ENCODE results near the gene AP1M1.

AP1M1 gene

DNA sequence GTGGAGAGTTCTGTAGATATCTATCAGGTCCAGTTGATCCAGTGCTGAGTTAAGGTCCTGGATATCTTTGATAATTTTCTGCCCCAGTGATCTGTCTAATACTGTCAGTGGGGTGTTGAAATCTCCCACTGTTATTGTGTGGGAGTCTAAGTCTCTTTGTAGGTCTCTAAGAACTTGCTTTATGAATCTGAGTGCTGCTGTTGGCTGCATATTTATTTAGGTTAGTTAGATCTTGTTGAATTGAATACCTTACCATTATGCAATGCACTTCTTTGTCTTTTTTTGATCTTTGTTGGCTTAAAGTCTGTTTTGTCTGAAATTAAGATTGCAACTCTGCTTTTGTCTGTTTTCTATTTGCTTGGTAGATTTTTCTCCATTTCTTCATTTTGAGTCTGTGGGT lies 15.4 kb downstream of the AP1M1 start:
- no peak overlapping the region for H2BK15ac ChIP-seq (ENCODE audit: low read length)
- H3K27ac ChIP-seq (replicated peaks; ENCODE audit: low read length), result no peak overlapping the region
- H2AK5ac ChIP-seq (ENCODE audit: low read depth, low read length), result no peak overlapping the region
- H2BK12ac ChIP-seq (ENCODE audit: low read length), result no peak overlapping the region
- no peaks in the 10 kb centered on the region for H3K27me3 ChIP-seq (ENCODE audit: control insufficient read depth in 3 of 3, insufficient read depth in 3 of 3, low read depth in 1 of 3, low read length in 3 of 3)
- no peak overlapping the region for H3K23ac ChIP-seq (ENCODE audit: low read depth, low read length, poor library complexity)
- no peaks in the 10 kb centered on the region for H3K4me1 ChIP-seq (ENCODE audit: control insufficient read depth in 2 of 2, insufficient read depth in 1 of 2, low read depth in 1 of 2, low read length in 2 of 2)
- no peak overlapping the region for H3K14ac ChIP-seq (ENCODE audit: low read length)
- no peak overlapping the region for H4K8ac ChIP-seq (ENCODE audit: low read depth, low read length)
- no peak overlapping the region for H2BK120ac ChIP-seq (ENCODE audit: low read depth, low read length)
- no peak overlapping the region for H3K18ac ChIP-seq (ENCODE audit: low read length)
- no peak for DNase-seq (ENCODE audit: low spot score)
- H3K4me2 ChIP-seq (ENCODE audit: insufficient read depth, low read length, poor library complexity, severe bottlenecking), result no peak overlapping the region
- no peak overlapping the region for H3K4me3 ChIP-seq (ENCODE audit: low read length in 2 of 2)
- H3K36me3 ChIP-seq (replicated peaks in 1 of 2; ENCODE audit: control insufficient read depth in 2 of 2, insufficient read depth in 2 of 2, low read length in 2 of 2), result peaks cover 22 to 66% of the 10 kb centered on the region in 2 donors
- peaks cover 4% of the 10 kb centered on the region for H3K79me1 ChIP-seq (ENCODE audit: low read depth, low read length)
- H2BK5ac ChIP-seq (ENCODE audit: low read length), result no peak overlapping the region
- no peak overlapping the region for H3K9ac ChIP-seq (ENCODE audit: low read depth, low read length, poor library complexity)
- H4K91ac ChIP-seq (ENCODE audit: low read depth, low read length, poor library complexity), result no peak overlapping the region
- no peak overlapping the region for H3K4ac ChIP-seq (ENCODE audit: low read length)
- no peak overlapping the region for H2AFZ ChIP-seq (ENCODE audit: low read length)
- H3K9me3 ChIP-seq (replicated peaks in 1 of 2; ENCODE audit: control insufficient read depth in 2 of 2, insufficient read depth in 1 of 2, low read depth in 1 of 2, low read length in 2 of 2), result peaks cover 0 to 3% of the 10 kb centered on the region in 2 donors

DNA sequence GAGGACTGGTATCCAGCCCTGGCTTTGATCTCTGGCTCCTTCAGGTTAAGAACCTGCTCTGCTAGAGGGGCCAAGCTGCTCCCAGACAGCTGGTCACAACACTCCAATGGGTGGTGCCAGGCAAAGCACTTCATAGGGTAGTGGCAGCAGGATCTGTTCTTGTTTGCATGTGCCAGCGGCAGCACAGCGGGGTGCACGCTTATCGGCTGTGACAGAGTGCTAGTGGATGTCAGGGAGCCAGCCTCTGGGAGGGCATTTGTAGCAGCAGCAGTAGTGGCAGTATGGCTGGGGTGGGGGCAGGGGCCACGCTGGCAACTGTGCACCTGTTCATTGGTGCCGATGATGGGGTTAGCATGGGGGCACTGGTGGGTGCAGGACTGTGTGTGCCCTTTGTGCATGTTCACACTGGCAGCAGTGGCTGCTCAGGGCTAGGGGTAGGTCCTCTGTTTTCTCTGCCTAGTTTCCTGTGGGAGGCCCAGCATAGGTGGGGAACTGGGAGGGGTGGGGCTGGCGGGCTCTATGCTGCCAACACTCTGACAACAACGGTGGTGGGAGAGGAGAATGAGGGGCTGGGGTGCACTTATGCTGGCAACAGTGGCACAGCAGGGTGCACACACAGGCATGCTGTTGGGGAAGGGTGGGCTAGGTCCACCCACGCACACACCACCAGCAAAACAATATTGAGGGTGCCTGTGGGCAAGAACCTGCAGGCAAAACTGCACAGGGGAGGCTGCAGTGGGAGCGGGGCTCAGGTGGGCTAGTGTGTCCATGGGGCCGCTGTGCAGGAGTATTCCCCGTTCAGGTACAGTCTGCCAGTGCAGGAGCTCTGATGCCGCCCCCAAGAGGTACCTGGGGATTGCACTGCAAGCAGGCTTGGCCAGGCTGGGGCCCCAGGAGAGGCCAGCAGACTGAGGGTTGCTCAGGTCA lies 19.3 kb downstream of the AP1M1 start:
- no peak overlapping the region for H4K91ac ChIP-seq (ENCODE audit: low read depth, low read length, poor library complexity)
- H4K8ac ChIP-seq (ENCODE audit: low read depth, low read length), result no peak overlapping the region
- no peak overlapping the region for H3K27ac ChIP-seq (replicated peaks; ENCODE audit: low read length)
- peak overlapping the region; percentile 12 for H3K9ac ChIP-seq (ENCODE audit: low read depth, low read length, poor library complexity)
- peaks cover 10 to 32% of the 10 kb centered on the region in 2 donors for H3K9me3 ChIP-seq (replicated peaks in 1 of 2; ENCODE audit: control insufficient read depth in 2 of 2, insufficient read depth in 1 of 2, low read depth in 1 of 2, low read length in 2 of 2)
- no peak overlapping the region for H3K4me3 ChIP-seq (ENCODE audit: low read length in 2 of 2)
- H2BK5ac ChIP-seq (ENCODE audit: low read length), result peak overlapping the region; percentile 75
- peaks cover 4% of the 10 kb centered on the region for H3K79me1 ChIP-seq (ENCODE audit: low read depth, low read length)
- WGBS, 2 donors (ENCODE audit: extremely low coverage in 2 of 2, insufficient read length in 2 of 2, insufficient replicate concordance in 1 of 2), result no CpG with 5 or more reads among the region's 13 CpGs
- H2BK15ac ChIP-seq (ENCODE audit: low read length), result no peak overlapping the region
- H2AK5ac ChIP-seq (ENCODE audit: low read depth, low read length), result peak overlapping the region; percentile 10
- peaks cover 11 to 57% of the 10 kb centered on the region in 2 donors for H3K36me3 ChIP-seq (replicated peaks in 1 of 2; ENCODE audit: control insufficient read depth in 2 of 2, insufficient read depth in 2 of 2, low read length in 2 of 2)
- no peak for DNase-seq (ENCODE audit: low spot score)
- no peaks in the 10 kb centered on the region for H3K4me1 ChIP-seq (ENCODE audit: control insufficient read depth in 2 of 2, insufficient read depth in 1 of 2, low read depth in 1 of 2, low read length in 2 of 2)
- peak overlapping the region; percentile 55 for H3K23ac ChIP-seq (ENCODE audit: low read depth, low read length, poor library complexity)
- no peak overlapping the region for H2AFZ ChIP-seq (ENCODE audit: low read length)
- no peak overlapping the region for H3K4me2 ChIP-seq (ENCODE audit: insufficient read depth, low read length, poor library complexity, severe bottlenecking)
- no peak overlapping the region for H2BK120ac ChIP-seq (ENCODE audit: low read depth, low read length)
- H3K4ac ChIP-seq (ENCODE audit: low read length), result no peak overlapping the region
- H3K27me3 ChIP-seq (ENCODE audit: control insufficient read depth in 3 of 3, insufficient read depth in 3 of 3, low read depth in 1 of 3, low read length in 3 of 3), result no peaks in the 10 kb centered on the region
- no peak overlapping the region for H3K18ac ChIP-seq (ENCODE audit: low read length)
- H2BK12ac ChIP-seq (ENCODE audit: low read length), result no peak overlapping the region
- peak overlapping the region; percentile 31 for H3K14ac ChIP-seq (ENCODE audit: low read length)

DNA sequence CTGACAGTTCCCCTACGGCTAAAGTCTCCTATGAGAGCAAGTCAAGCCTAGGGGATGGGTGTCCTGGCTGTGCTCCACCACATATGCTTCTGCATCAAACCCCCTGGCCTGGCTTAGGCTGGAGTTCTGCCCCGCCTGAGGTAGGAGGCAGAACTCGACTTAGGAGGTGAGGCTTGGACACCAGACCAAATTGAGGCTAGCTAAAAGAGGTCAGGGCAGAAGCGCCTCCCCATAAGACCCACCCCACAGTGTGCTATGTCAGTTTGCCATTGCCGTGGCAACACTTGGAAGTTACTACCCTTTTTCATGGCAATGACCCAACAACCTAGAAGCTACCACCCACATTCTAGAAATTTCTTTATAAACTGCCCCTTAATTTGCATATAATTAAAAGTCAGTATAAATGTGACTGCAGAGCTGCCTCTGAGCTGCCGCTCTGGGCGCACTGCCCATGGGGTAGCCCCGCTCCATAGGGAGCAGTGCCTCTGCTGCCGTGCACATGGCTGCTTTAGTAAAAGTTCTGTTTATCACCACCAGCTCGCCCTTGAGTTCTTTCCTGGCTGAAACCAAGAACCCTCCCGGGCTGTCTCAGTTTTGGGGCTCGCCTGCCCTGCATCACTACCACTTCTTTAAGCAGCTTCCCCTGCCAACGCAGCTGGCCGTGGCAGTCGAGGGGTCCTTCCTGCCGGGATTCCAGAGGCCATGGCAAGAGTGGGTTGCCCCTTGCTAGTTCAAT lies 20.2 kb downstream of the AP1M1 start:
- WGBS, 2 donors (ENCODE audit: extremely low coverage in 2 of 2, insufficient read length in 2 of 2, insufficient replicate concordance in 1 of 2), result no CpG with 5 or more reads among the region's 16 CpGs
- Histone ChIP-seq H3K4me3 (ENCODE audit: low read length in 2 of 2) (no peak overlapping the region), H2BK5ac (ENCODE audit: low read length) (peak overlapping the region; percentile 75), H2AFZ (ENCODE audit: low read length) (no peak overlapping the region), H2BK120ac (ENCODE audit: low read depth, low read length) (no peak overlapping the region), H3K9me3 (replicated peaks in 1 of 2; ENCODE audit: control insufficient read depth in 2 of 2, insufficient read depth in 1 of 2, low read depth in 1 of 2, low read length in 2 of 2) (peaks cover 10 to 32% of the 10 kb centered on the region in 2 donors), H2AK5ac (ENCODE audit: low read depth, low read length) (no peak overlapping the region), H3K4me1 (ENCODE audit: control insufficient read depth in 2 of 2, insufficient read depth in 1 of 2, low read depth in 1 of 2, low read length in 2 of 2) (no peaks in the 10 kb centered on the region), H3K4me2 (ENCODE audit: insufficient read depth, low read length, poor library complexity, severe bottlenecking) (no peak overlapping the region), H4K91ac (ENCODE audit: low read depth, low read length, poor library complexity) (no peak overlapping the region), H3K27me3 (ENCODE audit: control insufficient read depth in 3 of 3, insufficient read depth in 3 of 3, low read depth in 1 of 3, low read length in 3 of 3) (no peaks in the 10 kb centered on the region), H3K9ac (ENCODE audit: low read depth, low read length, poor library complexity) (no peak overlapping the region), H2BK15ac (ENCODE audit: low read length) (no peak overlapping the region), H3K23ac (ENCODE audit: low read depth, low read length, poor library complexity) (no peak overlapping the region), H3K36me3 (replicated peaks in 1 of 2; ENCODE audit: control insufficient read depth in 2 of 2, insufficient read depth in 2 of 2, low read length in 2 of 2) (peaks cover 13 to 60% of the 10 kb centered on the region in 2 donors), H3K4ac (ENCODE audit: low read length) (no peak overlapping the region), H3K18ac (ENCODE audit: low read length) (peak overlapping the region; percentile 38), H3K79me1 (ENCODE audit: low read depth, low read length) (peaks cover 4% of the 10 kb centered on the region), H3K27ac (replicated peaks; ENCODE audit: low read length) (no peak overlapping the region), H4K8ac (ENCODE audit: low read depth, low read length) (no peak overlapping the region), H2BK12ac (ENCODE audit: low read length) (no peak overlapping the region), H3K14ac (ENCODE audit: low read length) (peak overlapping the region; percentile 31)
- DNase-seq (ENCODE audit: low spot score), result no peak

GRCh38 chr19:16218851-16219250 lies 21.1 kb downstream of the AP1M1 start:
- H2BK15ac ChIP-seq (ENCODE audit: low read length), result no peak overlapping the region
- H3K79me1 ChIP-seq (ENCODE audit: low read depth, low read length), result peaks cover 5% of the 10 kb centered on the region
- no peak overlapping the region for H3K14ac ChIP-seq (ENCODE audit: low read length)
- H2AFZ ChIP-seq (ENCODE audit: low read length), result no peak overlapping the region
- no peak overlapping the region for H3K9ac ChIP-seq (ENCODE audit: low read depth, low read length, poor library complexity)
- no peak overlapping the region for H3K4ac ChIP-seq (ENCODE audit: low read length)
- no peak overlapping the region for H3K23ac ChIP-seq (ENCODE audit: low read depth, low read length, poor library complexity)
- H4K91ac ChIP-seq (ENCODE audit: low read depth, low read length, poor library complexity), result no peak overlapping the region
- H3K18ac ChIP-seq (ENCODE audit: low read length), result no peak overlapping the region
- DNase-seq (ENCODE audit: low spot score), result no peak
- WGBS, 2 donors (ENCODE audit: extremely low coverage in 2 of 2, insufficient read length in 2 of 2, insufficient replicate concordance in 1 of 2), result no CpG with 5 or more reads among the region's 2 CpGs
- H3K4me2 ChIP-seq (ENCODE audit: insufficient read depth, low read length, poor library complexity, severe bottlenecking), result no peak overlapping the region
- H2AK5ac ChIP-seq (ENCODE audit: low read depth, low read length), result no peak overlapping the region
- no peak overlapping the region for H2BK120ac ChIP-seq (ENCODE audit: low read depth, low read length)
- no peaks in the 10 kb centered on the region for H3K4me1 ChIP-seq (ENCODE audit: control insufficient read depth in 2 of 2, insufficient read depth in 1 of 2, low read depth in 1 of 2, low read length in 2 of 2)
- H4K8ac ChIP-seq (ENCODE audit: low read depth, low read length), result no peak overlapping the region
- peaks cover 10 to 32% of the 10 kb centered on the region in 2 donors for H3K9me3 ChIP-seq (replicated peaks in 1 of 2; ENCODE audit: control insufficient read depth in 2 of 2, insufficient read depth in 1 of 2, low read depth in 1 of 2, low read length in 2 of 2)
- peaks cover 21 to 69% of the 10 kb centered on the region in 2 donors for H3K36me3 ChIP-seq (replicated peaks in 1 of 2; ENCODE audit: control insufficient read depth in 2 of 2, insufficient read depth in 2 of 2, low read length in 2 of 2)
- H3K27me3 ChIP-seq (ENCODE audit: control insufficient read depth in 3 of 3, insufficient read depth in 3 of 3, low read depth in 1 of 3, low read length in 3 of 3), result no peaks in the 10 kb centered on the region
- H3K4me3 ChIP-seq (ENCODE audit: low read length in 2 of 2), result no peak overlapping the region
- no peak overlapping the region for H2BK5ac ChIP-seq (ENCODE audit: low read length)
- no peak overlapping the region for H2BK12ac ChIP-seq (ENCODE audit: low read length)
- H3K27ac ChIP-seq (replicated peaks; ENCODE audit: low read length), result no peak overlapping the region

Measured in neuronal stem cell (in vitro differentiated cells).